PC-9 (cell line): ENCODE results near the gene TRNT1. TPM values are rescaled to one million over a fixed set of nuclear protein-coding genes. Genes with fewer than 3 reads are reported as not detected.

Experiments
- BruUV-seq: library from RNA; stranded (reverse); fragments of 400-500 nt; replicated peaks from 2 replicates; lab custom pipeline; 2021; lab: Mats Ljungman, UMichigan
- CTCF ChIA-PET: fragments of 300-600 bp; sonication (Branson Sonifier 250); formaldehyde crosslinking; loops from one replicate; lab custom pipeline; 2022; ENCODE audit warnings: antibody characterized with exemption; lab: Charles Lee
- POLR2A ChIA-PET: fragments of 300-600 bp; sonication (Branson Sonifier 250); formaldehyde crosslinking; loops from one replicate; lab custom pipeline; 2022; ENCODE audit warnings: antibody characterized with exemption; ENCODE audit not compliant: unreplicated experiment; lab: Charles Lee
- DNase-seq, 2 experiments: peaks; one replicate each; pipeline versions ENCODE4 v3.0.0 to v3.0.0-alpha.2; 2015 to 2022; ENCODE audit warnings: mixed read lengths in 1 of 2
- H2AFZ ChIP-seq: fragments of 200-600 bp; sonication (generic); 2 replicates; pipeline ENCODE4 v1.8.1; 2017; ENCODE audit warnings: antibody characterized with exemption
- H3F3A ChIP-seq: fragments of 200-600 bp; sonication (generic); 2 replicates; pipeline ENCODE4 v1.8.1; 2017; ENCODE audit warnings: antibody characterized with exemption, mild to moderate bottlenecking, low read depth; ENCODE audit not compliant: insufficient read depth
- H3K27ac ChIP-seq: fragments of 200-600 bp; sonication (generic); 2 replicates; pipeline ENCODE4 v1.6.1; 2016; ENCODE audit warnings: mixed run types
- H3K27me3 ChIP-seq: fragments of 200-600 bp; sonication (generic); 2 replicates; pipeline ENCODE4 v1.6.1; 2016; ENCODE audit warnings: low read depth, mixed run types; ENCODE audit not compliant: insufficient read depth
- H3K36me3 ChIP-seq: fragments of 200-600 bp; sonication (generic); 2 replicates; pipeline ENCODE4 v1.6.1; 2016; ENCODE audit warnings: low read depth, mixed run types
- H3K4me1 ChIP-seq: fragments of 200-600 bp; sonication (generic); replicated peaks from 2 replicates; pipeline ENCODE4 v1.6.1; 2016; ENCODE audit warnings: mixed run types; ENCODE audit not compliant: insufficient read depth
- H3K4me2 ChIP-seq: fragments of 200-600 bp; sonication (generic); 2 replicates; pipeline ENCODE4 v1.6.1; 2017; ENCODE audit warnings: mixed run types
- H3K4me3 ChIP-seq: fragments of 200-600 bp; sonication (generic); 2 replicates; pipeline ENCODE4 v1.6.1; 2016; ENCODE audit warnings: mixed run types
- H3K79me2 ChIP-seq: fragments of 200-600 bp; sonication (generic); 2 replicates; pipeline ENCODE4 v1.6.1; 2017; ENCODE audit warnings: low read depth, mixed run types
- H3K9me2 ChIP-seq: fragments of 200-600 bp; sonication (generic); 2 replicates; pipeline ENCODE4 v1.8.1; 2017; ENCODE audit warnings: mild to moderate bottlenecking; ENCODE audit not compliant: insufficient read depth
- H3K9me3 ChIP-seq: fragments of 200-600 bp; sonication (generic); 2 replicates; pipeline ENCODE4 v1.8.1; 2016; ENCODE audit warnings: low read depth; ENCODE audit not compliant: insufficient read depth
- H4K20me1 ChIP-seq: fragments of 200-600 bp; sonication (generic); 2 replicates; pipeline ENCODE4 v1.8.1; 2017; ENCODE audit not compliant: insufficient read depth
- CTCF ChIP-seq: fragments of 200-600 bp; sonication (generic); conservative IDR thresholded peaks from 2 replicates; pipeline ENCODE4 v1.6.1; 2017; ENCODE audit warnings: mixed run types, antibody characterized with exemption, mild to moderate bottlenecking, moderate library complexity
- EZH2 ChIP-seq: fragments of 200-600 bp; sonication (generic); IDR thresholded peaks from 2 replicates; pipeline ENCODE4 v1.8.0; 2017; ENCODE audit warnings: antibody characterized with exemption, low read depth
- intact Hi-C: fragments of 100-400 bp; cut with micrococcal nuclease; formaldehyde crosslinking; loops from one replicate; pipeline ENCODE4 v1.10.0; 2022; ENCODE audit not compliant: unreplicated experiment
- total RNA-seq: library from RNA; stranded (reverse); gene quantifications from 2 replicates; pipeline ENCODE4 v1.2.3, GENCODE V29; 2021

The TRNT1 gene
- total RNA-seq, 1 experiment from 2014 or later: 22.5 TPM

GRCh38 chr3:3194861-3195260 is 68.1 kb downstream of the TRNT1 start:
- H3K27ac ChIP-seq: no peak overlapping the region
- H3K9me3 ChIP-seq: no peaks in the 10 kb centered on the region
- H3K4me1 ChIP-seq: no peaks in the 10 kb centered on the region
- intact Hi-C loops: no loop called here
- no TSS peak for BruUV-seq
- no peak overlapping the region for H3K4me2 ChIP-seq
- no peaks in the 10 kb centered on the region for H3K79me2 ChIP-seq
- no peak overlapping the region for H2AFZ ChIP-seq
- POLR2A ChIA-PET: no interaction called here
- H3K9me2 ChIP-seq: no peaks in the 10 kb centered on the region
- H3K36me3 ChIP-seq: no peaks in the 10 kb centered on the region
- no peak overlapping the region for H3K4me3 ChIP-seq
- H3K27me3 ChIP-seq: peaks cover 7% of the 10 kb centered on the region; the same call in 1 of the 2 replicates
- no peak for DNase-seq
- TF ChIP-seq CTCF (no peak), EZH2 (no peak)
- H3F3A ChIP-seq: no peaks in the 10 kb centered on the region
- no peaks in the 10 kb centered on the region for H4K20me1 ChIP-seq
- CTCF ChIA-PET: no interaction called here

GRCh38 chr3:3196148-3196861 is 69.6 kb downstream of the TRNT1 start:
- Histone ChIP-seq H4K20me1 (no peaks in the 10 kb centered on the region), H3K27me3 (peaks cover 7% of the 10 kb centered on the region; the same call in 1 of the 2 replicates), H3F3A (no peaks in the 10 kb centered on the region), H3K4me1 (no peaks in the 10 kb centered on the region), H2AFZ (no peak overlapping the region), H3K9me3 (no peaks in the 10 kb centered on the region), H3K27ac (no peak overlapping the region), H3K36me3 (no peaks in the 10 kb centered on the region), H3K9me2 (no peaks in the 10 kb centered on the region), H3K4me2 (no peak overlapping the region), H3K4me3 (no peak overlapping the region), H3K79me2 (no peaks in the 10 kb centered on the region)
- no TSS peak for BruUV-seq
- CTCF ChIA-PET: no interaction called here
- POLR2A ChIA-PET: no interaction called here
- peak in 1 of 2 experiments; percentile 14 for DNase-seq
- TF ChIP-seq EZH2 (no peak), CTCF (peak; percentile 56)
- intact Hi-C loops: loop anchor here (1.0 kb wide), 1 partner anchor 1094 kb away; no protein-coding TSS in a partner anchor

Other genes starting within 250 kb of the TRNT1 start
- not detected in 2 replicates for gene IL5RA, start 16.6 kb upstream of the TRNT1 start, total RNA-seq
- 26.4 and 34.9 TPM in 2 replicates for gene CRBN, start 52.8 kb downstream of the TRNT1 start, total RNA-seq